DMS53 treated with DMSO at 0.1 percent for 48 hours (cell line): Measurements from ENCODE around the gene TCF7L2.

Experiments
- DNase-seq: peaks from one replicate; lab custom pipeline; 2025; ENCODE audit not compliant: unreplicated experiment; lab: John Stamatoyannopoulos, UW

Gene TCF7L2

DNA sequence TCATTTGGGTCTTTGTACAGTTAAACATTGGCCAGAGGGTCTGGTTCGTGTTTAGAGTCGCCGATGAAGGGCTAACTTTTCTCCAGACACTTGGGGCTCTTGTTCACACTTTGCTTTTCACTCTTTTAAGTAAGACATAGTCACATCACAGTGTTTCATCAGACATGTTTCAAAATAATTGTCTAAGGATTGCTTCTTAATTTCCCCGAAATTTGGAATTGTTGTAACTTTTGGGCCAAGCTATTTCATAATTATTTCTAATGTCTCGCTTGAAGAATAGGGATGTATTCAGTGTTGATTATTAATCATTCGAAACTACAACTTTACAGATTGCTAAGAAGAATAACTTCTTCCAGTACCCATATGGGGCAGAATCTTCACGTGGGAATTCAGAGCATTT lies 92.8 kb downstream of the TCF7L2 start:
- DNase-seq: no peak

DNA sequence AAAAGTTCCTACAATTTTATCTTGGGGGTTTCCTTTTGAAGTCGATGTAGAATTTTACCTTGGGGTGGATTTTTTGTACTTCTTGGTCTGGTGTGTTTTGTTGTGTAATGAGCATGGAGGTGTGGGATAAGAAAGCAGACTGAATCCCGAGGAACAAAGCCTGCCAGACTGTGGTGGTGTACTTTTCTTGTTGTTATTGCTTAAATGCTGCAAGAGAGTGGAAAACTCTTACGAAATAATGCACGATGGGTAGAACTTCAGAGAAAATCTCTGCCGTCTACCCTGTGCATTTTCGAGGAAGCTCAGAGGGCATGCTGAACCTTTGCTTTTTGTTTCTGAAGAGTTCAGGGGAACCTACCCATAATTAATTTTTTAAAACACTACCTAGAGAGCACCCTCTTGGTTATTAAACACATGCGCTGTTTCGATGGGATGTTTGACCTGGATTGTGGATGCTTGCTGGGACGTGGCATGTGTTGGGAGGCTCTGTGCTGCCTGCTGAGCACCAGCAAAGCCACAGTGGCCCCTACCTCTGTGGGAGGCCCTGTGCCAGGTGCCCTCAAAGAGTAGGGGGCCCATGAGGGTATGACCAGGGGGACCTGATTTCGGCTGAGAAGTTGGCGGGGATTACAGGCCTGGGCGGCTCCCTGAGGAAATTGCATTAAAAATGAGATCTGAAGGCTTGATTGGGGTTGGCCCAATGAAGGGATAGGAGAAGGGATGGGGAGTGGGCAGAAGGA lies 94.1 kb downstream of the TCF7L2 start:
- no peak for DNase-seq

DNA sequence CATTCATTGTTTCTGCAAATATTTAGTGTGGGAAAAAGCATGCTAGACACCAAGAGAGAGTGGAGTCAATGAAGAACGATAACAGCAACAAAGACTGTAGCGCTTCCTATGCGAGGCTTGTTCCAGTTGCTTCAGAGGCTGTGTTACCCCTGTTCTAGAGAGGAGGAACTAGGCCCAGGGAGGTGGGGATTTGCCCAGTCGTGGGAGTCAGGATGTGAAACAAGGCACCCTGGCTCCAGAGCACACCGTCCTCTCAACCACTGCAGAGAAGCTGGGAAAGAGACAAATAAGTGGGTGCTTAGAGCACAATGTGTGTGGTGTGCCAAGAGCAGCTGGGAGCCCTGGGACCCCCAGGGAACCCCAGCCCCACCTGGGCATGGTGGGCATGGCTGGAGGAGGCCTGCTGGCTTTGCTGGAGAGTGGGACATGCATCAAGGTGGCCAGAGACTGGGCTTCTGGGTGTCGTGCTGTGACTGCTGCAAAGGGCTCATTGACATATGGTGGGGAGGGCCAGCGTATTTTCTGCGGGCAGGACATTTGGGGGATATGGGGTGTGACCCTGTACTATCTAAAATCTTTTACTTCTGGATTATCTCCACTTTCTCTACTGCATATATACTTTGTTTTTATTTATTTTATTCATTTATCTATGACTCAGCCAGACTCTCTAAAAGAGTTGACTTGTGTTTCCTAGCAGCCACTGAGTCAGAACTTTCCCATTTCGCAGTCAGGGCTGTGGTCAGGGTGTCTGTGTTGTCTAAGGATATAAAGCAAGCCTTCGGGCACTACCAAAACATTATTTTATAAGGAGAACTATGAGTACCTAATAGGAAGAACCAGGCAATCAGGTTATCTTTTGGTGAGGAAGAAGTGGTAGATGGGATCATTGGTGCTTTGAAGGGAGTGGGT lies 95.4 kb downstream of the TCF7L2 start:
- DNase-seq: no peak

DNA sequence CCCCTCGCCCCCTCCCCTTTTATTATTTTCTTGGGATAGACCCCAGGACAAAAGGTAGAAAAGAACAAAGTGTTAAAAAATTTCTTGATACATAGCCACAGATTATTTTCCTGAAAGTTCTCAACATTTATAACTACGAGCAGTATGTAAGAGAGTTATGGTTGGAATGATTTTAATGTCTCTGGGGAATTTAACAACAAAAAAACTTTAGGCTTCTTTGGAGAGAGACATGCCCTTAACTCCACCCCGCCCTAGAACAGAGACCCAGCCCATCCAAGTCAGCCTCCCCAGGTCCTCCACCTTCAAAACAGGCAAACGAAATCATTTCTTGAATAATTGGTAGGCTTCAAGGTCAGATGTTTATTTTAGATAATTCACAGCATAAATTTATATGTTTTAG lies 97.1 kb downstream of the TCF7L2 start:
- no peak for DNase-seq

DNA sequence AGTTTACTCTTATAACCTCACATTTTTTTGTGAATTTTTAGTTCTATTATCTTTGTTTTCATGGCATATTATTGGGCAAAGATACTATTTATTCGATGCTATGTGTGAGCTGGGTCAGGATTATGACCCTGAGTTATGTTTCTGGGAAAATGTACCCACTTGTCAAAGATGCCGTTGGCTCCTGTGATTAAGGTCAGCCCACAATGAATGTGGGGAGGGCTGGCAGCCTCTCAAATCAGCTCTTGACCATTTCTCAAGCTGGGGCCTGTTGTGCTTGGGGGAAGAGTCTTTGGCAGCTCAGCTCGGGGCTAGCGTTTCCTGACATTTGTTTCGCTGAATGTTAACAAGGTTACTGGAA lies 97.5 kb downstream of the TCF7L2 start:
- no peak for DNase-seq

DNA sequence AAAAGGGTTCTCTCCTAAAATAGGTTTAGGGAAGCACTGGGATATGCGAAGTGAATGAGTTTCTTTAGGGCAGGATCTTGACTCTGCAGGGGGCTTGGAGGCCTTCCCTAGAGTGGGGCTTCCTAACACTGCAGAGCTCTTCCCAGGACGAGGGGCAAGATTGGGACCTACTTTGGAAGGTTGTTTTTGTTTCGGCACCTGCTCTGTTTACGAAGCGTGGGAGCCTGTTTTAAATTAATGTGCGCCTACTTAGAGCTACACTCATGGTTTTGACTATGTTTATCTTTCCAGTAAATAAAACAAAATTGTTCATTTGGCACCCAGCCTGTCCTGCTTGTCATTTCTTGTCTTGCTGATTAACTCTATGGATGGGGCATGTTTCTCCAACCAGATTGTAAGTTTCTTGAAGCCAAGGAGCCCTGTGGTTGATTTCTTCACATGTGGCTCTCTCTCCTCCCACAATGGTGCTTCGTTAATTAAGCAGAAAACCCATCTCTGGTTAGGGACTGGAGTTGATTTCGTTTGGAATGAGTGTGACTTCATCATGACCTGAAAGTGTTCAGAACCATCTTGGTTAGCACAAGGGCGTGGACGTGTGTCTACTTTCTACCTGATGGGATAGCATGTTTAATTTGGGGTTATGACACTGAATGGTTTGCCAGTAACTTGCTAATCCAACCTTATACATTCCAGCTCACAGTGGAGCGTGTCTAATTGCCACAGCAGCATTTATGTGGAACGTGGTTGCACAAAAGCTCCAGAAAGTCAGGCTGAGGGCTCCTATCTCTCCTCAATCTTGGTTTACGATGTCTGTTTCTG lies 98.1 kb downstream of the TCF7L2 start:
- no peak for DNase-seq

DNA sequence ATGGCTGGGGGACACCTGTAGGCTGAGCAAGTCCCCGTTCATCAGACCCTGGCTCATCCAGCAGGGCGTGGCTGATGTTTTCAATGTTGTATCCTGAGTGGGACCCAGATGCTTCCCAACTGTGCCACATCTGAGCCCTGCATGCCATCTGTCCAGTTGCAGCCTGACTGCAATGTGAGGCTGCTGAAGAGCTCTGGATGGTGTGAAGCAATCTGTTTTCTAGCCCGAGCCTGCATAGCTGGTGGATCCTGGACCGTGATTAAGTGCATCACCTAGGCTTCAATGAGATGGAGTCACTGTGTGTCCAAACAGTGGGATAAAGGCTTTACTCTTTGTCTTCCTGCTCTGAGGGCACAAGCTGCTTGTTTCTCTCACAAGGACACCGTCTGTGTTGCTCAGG lies 99.8 kb downstream of the TCF7L2 start:
- DNase-seq: no peak

DNA sequence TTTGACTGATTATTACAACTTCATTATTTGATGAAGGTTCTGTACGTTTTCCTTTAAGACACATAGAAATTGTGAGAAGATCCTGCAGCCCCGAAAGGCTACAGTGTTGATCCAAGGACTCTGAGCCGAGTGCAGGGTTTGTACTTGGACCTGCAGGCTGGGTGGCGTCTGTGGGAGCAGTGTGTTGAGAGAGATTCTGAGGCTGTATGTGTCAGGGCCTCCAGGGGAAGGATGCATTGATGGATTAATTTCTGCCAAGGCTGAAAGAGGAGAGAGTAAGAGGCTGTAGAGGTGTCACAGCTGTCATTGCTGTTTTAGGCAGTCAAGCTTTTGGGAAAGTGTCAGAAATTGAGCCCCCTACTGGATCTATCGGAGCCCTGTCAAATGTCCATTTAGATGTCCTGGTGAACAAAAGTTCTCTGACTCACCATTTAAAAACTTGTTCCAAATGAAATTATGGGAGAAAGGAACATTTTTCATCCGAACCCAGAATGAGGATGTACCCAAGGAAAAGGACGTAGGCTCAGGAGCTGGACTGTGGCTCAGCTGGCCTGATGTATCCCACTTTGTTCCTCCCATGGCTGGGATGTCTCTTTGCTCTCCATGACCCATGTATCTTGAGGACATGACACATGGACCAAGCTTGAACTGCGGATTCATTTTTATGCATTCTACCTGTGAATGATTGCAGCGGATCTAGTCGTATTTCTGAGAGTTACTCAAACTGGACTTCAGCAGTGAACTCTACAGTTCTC lies 102.2 kb downstream of the TCF7L2 start:
- DNase-seq: no peak

DNA sequence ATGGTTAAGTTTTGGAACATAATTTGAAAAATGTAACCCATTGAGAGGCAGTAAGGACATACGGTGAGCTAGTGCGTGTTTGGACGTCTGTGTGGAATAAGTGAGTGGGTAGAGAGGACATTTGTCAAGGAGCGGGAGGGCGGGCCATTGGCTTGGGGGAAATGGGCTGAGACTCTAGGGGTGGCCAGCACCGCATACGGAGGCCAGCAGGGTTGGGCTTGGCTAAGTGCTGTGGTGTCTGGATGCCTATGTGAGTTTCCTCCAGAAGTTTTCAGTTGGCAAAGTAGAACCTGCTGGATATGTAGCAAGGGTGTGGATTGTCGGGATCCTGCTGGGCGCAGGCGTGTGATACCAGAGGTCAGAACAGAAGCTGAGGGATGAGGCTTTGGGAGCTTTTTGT lies 103.0 kb downstream of the TCF7L2 start:
- no peak for DNase-seq

DNA sequence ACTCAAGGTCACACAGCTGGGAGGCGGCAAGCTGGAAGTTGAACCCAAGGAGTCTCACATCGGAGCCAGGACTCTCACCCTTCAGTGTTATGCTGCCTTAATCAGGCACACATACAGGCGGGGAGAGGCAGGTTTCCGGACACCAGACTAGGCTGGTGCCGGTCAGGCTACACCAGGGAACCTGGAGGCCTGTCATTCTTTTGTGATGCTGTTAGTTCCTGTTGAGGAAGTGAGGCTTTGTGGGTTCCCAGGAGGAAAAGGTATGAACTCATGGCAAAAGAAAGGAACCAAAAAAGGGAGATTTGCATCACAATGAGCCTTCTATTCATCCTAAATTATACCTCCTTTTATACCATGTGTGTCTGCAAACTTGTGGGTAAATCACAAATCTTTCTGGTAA lies 103.8 kb downstream of the TCF7L2 start:
- no peak for DNase-seq

DNA sequence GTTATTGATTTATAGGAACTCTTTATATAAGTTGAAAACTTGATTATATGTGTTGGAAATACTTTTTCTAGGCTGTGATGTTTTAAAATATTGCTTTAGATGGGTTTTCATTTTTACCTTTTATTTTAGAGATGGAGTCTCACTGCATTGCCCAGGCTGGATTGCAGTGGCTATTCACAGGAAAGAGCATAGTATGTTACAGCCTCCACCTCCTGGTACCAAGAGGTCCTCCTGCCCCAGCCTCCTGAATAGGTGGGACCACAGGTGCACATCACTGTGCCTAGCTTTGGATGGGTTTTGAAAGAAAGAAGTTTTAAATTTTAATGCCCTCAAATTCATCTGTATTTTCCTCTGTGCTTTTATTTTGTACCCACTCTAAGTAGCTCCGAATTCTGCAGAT lies 105.4 kb downstream of the TCF7L2 start:
- DNase-seq: no peak

DNA sequence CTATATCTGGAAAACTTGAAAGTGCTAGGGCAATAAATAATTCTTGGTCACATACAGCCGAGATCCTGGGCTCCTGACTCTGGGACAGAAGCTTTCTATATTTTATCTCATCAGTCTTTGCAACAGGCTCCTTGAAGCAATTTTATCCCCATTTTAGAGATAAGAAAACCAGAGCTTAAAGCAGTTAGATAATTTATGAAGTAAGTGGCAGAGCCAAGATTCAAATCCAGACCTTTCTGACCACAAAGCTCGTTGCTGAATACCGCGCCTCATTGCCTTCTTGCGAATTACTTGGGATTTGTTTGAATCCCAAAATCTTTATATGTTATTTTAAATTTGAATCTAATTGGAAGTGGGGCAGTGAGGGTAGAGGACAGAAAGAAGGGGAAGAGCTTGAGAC lies 106.0 kb downstream of the TCF7L2 start:
- DNase-seq: no peak

DNA sequence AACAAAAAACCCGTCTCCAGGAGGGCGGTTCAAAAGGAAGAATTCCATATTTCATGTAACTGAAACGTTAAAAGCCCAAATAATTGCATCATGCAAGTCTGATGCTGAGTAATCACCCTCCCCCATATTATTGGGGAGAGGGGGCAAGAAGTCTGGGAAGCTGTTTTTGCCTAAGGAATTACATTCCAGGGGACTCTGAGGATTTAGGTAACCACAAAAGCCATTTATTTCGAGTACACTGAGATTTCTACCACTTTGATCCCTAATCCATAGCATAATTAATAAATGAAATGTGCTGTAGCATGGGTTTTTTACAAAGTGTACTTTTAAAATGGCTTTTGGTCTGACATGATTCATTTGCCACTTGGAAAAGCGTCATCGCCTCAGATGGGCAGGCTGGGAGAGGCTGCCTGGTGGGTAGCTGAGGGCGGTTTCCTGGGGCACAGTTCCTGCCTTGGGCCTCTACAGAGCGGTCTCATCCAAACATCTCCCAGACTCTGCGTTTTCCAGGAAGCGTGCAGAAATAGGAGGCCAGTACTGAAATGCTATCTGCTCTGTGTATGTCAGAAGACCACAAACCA lies 106.5 kb downstream of the TCF7L2 start:
- no peak for DNase-seq

DNA sequence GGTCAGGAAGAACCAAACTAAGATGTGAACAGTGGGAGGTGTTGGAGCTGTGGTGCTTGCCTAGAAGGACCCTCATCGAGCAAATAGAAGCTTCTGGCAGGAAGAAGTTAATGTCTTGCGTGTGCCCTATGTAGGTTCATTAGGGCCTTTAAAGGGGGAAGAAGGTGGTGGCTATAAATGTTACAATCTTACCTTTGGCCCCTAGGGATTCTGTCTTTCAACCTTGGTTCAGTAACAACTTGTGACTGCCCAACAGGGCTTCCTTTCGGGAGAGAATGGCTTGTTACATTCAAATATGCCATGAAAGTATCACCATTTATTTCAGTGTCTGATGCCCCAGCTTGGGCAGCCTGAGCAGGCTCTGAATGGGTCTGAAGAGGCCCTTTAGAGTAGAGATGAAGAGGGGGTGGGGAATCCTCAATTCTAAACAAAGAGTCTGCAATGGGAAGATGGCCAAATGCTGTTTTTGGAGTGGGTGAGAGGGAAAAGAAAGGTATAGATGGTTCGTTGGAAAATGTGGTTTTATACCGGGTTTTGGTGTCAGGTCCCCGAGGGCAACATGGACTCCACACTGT lies 108.0 kb downstream of the TCF7L2 start:
- DNase-seq: no peak

DNA sequence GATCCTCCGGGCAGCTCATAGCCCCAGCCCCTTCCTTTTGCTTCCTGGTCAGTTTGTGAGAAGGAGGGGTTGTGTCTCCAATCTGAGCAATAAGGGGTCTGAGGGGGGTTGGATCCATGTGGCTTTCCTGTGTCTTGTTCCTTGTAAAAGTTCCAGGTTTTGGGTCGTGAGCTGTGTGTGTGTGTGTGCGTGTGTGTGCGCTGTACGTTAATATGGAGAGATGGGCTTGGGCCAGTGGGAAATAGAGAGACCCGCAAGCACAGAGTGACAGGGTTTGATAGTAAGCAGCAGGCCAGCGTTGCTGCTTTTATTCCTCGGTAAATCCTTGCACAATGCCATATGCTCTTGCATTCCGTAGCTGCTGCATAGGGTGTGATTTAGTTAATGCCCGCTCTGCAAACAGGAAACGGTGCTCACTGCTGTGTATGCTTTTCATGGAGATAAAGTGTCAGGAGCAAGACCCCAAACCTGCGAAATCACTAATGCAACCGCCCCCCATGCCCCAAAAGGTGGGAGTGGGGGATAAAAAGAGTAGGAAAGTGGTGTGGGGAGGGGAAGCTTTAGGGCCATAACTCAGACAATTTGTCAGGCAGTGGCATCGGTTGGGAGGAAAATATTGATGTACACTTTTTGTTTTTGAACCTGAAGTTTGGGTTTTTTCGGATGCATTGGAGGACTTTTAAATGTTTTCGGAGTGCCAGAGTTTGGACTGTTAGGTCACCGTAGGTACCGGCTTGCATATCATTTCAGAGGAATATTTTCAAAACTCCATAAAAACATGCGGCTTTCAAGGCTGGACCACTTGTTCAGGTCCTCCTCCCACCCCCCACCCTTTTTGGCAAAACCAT lies 108.7 kb downstream of the TCF7L2 start:
- no peak for DNase-seq

DNA sequence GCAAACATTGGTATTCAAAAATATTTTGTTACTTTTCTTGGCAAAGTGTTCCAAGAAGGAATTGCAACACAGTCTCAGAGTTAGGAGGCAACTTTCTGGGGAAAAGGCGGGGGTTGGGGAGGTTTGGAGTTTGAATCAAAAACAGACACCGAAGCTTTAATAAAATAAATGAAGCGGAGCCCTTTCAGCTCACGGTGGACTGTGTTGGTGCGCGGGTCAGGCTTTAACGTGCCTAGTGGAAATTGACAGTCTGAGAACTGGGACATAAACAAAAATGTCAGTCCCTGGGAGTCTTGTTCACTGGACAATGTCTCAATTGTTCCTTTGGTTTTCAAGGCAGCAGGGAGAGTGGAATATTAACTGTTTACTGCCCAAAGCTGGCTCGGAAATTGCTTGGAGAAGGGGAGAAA lies 109.3 kb downstream of the TCF7L2 start:
- no peak for DNase-seq

DNA sequence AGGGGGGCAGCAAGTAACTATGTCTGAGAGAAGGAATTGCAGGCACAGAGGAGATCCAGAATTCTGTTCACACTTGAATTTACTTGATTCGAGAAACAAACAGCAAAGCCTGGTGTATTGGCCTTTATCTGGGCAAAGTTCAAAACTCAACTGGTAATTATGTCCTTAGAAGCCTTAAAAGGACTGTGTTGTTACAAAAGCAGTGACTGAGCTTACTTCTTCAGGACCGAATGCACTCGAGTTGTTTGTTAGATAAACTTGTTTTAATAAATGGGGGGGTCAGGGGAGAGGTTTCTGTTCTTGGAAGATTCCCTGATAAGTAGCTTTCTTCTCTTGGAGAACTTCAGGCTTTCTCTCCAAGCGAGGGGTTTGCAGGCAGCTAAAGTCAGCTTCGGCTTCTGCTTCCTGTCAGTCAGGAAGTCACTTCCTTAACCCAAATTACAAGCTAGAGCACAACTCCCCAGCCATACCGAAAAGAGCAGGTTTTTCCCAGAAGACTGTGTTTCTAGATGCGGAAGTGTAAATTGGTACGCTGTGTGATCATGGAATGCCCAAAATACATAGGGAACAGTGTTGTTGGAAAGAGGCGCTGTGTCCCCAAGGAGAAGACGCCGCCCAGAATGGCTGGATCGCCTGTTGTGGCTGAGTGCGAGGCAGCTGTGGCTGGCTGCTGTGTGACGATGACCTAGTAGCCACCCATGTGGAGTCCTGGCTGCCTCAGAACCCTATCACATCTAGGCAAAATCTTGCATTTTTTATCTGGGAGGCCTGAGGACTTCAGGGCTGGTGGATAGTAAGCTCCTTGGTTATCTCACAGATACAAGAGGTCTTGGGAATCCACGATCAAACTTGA lies 110.4 kb downstream of the TCF7L2 start:
- no peak for DNase-seq

DNA sequence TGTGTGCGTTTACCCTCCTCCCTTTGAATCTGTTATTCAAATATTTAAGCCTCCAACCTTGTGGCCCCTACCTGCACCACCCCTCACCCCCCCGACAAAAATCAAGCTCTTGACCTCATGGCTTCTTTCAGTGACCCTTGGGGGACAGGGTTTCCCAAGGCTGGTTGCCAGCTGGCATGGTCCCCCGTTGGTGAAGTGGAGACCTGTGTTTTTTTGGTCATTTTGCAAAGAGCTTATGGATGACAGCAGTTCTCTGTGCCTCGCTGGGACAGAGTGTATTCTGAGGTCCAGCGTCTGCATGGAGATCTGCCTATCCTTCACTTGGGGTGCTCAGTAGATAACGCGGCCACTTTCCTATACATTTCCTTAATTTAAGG lies 111.0 kb downstream of the TCF7L2 start:
- no peak for DNase-seq
